Activated CD4-positive, alpha-beta T cell treated with anti-CD3 and anti-CD28 coated beads, Interleukin-2, amount 50 U/mL, for 1 hour (primary cell): ENCODE results near the gene L3MBTL3.

Experiments used
- DNase-seq: peaks from one replicate; pipeline ENCODE4 v3.0.0-alpha.2; 2020

Gene L3MBTL3

GRCh38 chr6:130188207-130188899 is 170.0 kb downstream of the L3MBTL3 start:
- DNase-seq, result no peak

- DNase-seq, result no peak
These were observed 171.4 kb downstream of the L3MBTL3 start for GRCh38 chr6:130189531-130190397.
